GM18505 (cell line): ENCODE data around the gene HOPX.
"Not testable (repeated sequence)": the region's sequence is repeated elsewhere in the genome, so short reads cannot be mapped to it uniquely, and the experiment has no call there.

ENCODE experiments used
- ATAC-seq: cut with Tn5 transposase; IDR thresholded peaks from one replicate; pipeline ENCODE4 v1.9.1; 2021; ENCODE audit not compliant: unreplicated experiment
- POLR2A ChIP-seq: IDR thresholded peaks from 4 replicates; pipeline ENCODE4 v1.6.1; 2011; ENCODE audit warnings: borderline replicate concordance; ENCODE audit not compliant: insufficient read depth, insufficient read length; ENCODE audit errors: extremely low read depth

Gene HOPX

DNA sequence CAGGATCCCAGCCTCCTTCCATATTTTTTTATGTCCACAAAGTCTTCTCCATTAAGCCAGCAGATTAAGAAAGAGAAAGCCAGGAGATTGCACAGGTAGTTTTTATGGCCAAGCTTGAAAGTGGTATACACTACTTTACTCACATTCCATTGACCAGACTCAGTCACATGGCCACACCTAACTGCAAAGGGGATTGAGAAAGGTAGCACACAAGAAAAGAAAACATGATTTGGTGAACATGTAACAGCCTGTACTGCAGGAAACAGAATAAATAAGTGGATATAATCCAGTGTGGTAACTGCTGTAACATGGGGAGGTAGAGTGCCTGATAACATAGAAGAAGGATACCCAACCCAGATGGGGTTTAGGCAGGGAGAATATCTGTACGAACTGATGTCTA lies 43.9 kb downstream of the HOPX start:
- ATAC-seq, result no peak
- TF ChIP-seq POLR2A, result no peak

DNA sequence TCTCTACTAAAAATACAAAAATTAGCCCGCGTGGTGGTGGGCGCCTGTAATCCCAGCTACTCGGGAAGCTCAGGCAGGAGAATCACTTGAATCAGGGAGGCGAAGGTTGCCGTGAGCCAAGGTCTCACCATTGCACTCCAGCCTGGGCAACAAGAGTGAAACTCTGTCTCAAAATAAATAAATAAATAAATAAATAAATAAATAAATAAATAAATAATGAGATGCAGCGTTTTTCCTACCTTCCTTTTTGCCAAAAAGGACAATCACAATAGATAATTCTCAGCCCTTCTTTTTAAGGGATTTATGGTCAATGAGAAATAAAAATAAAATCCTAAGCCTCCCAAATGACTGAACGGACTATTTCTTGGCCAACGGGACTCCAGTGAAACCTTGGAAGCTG lies 46.1 kb downstream of the HOPX start:
- not testable (repeated sequence) for ATAC-seq

DNA sequence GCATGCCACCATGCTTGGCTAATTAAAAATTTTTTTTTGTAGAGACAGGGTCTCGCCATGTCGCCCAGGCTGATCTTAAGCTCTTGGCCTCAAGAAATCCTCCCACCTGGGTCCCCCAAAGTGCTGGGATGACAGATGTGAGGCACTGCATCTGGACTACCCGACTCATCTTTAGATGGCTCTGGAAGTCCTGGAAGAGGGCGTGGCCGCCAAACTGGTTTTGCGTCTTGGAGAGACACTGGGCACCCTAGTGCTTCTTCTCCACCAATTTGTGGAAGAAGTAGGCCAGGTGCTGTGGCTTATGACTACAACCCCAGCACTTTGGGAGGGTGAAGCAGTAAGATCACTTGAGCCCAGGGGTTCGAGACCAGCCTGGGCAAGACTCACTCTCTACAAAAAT lies 47.6 kb downstream of the HOPX start:
- no peak for TF ChIP-seq POLR2A
- ATAC-seq, result no peak

DNA sequence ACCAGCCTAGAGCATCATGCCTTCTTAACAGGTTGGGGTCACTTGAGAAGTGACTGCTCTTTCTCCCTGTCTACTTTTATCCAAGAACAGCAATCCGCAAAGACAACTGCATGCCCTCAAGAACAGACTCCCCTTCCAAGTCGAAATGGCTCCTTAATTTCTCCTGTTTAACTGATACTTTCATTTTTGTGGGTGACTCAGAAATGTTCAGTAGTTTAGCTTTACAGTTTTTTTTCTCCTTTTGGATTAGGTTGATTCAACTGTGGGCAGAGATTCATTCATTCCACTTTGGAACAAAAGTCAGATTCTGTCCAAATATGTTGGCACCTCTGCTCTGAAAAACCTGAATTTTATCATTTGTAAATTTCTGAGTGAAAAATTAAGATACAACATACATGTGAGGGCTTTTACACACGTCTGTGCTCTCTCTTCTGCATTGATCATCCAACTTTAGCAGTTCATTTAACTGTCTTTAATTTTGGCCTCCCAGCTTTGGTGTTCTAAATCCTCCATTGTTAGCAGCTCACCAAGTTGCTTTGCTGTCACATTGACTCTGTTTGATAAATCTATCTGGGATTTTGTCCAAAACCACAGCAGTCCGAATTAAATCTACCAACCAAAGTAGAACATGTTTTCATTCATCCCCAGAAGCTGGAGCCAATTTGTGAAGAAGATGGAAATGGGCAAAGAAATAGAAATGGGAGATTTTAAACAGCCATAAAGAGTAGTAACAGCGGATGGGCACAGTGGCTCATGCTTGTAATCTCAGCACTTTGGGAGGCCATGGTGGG lies 50.0 kb downstream of the HOPX start:
- ATAC-seq, result no peak
- TF ChIP-seq POLR2A, result no peak

DNA sequence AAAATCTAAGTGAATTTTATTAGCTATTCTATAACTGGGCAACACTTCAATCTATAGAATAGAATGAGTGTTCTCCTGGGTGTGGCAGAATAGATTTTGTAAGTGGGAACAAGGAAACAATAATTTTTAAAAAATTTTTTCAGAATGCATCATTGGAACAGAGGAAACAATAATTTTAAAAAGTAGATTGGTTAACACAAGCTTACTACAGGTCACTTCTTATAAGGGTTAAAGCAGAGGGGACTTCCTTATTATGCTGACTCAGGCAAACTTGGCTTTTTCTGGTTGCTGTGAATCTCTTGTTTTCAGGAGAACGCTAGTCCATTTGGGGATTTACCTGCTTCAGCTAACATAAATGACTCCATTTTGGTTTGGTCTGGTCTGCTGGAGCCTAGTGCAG lies 52.5 kb downstream of the HOPX start:
- no peak for ATAC-seq

DNA sequence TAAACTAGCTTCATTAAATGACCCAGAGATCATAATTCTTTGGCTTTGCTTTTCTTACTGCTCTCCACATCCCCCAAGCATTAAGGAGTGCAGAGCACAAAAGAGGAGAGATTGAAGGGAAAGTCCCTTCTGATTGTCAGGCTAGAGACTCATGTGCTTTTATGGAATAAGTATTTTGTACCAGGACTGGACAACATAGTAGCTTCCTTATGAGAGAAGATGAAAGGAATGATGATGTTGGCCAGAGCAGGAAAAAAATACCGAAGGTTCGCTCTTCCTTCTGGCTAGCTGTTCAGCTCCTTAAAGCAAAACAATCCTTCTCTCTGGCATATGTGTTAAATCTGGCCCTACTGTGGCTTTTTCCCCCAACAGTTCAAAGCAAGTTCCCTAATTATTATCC lies 53.1 kb downstream of the HOPX start:
- no peak for ATAC-seq
- no peak for TF ChIP-seq POLR2A

More for the DNA sequence above, 52.5 kb downstream of the HOPX start:
- no peak for TF ChIP-seq POLR2A

DNA sequence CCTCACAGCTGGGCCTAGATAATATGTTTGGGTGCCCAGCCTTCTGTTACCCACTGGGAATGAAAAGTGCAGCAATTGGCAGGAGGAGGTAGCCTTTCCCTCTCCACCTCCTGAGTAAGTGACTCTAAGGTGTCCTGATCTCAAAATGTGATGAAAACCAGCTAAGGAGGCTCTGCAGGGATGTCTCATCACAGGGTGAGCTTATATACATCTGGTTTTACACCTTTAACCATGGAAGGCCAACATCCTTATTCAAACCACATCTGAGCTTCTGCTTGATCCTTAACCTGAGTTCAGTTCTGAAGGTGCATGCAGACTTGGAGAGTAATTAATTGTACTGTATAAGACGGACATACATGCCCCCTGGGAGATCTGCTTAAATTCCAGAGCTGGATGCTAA lies 53.7 kb downstream of the HOPX start:
- no peak for TF ChIP-seq POLR2A
- ATAC-seq, result no peak

DNA sequence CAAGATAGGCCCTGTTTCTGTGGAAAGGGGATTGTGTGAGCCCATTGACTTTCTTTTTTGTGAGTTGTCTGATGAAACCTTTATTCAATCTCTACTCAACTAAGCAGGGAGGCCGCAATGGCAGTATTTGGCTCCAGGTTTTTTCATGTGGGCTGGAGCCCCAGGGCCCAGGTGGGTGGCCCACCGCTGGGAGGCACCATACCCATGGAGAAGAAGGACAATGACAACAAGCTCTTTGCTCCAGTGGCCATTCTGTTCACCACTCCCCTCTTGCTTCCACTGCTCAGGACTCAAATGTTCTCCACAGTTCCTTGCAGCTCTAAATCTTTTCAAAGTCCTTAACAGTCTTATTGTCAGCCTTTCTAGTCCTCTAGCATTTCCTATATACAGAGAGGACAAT lies 54.1 kb downstream of the HOPX start:
- TF ChIP-seq POLR2A, result no peak
- ATAC-seq, result no peak

DNA sequence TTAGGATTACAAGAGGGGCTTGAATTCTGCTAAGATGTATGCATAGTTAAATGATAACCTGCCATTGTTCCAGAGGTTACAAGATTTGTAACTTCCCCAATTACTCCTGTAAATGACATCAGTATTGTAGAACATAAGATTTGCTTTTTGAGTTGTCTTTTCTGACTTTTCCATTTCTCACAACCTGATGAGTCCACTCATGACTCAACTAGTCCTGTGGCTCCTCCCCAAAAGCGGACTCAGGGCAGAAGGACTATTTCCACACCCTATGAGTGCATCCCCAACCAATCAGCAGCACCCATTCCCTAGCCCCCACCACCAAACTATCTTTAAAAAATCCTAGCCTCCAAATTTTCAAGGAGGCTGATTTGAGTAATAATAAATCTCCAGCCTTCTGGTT lies 54.7 kb downstream of the HOPX start:
- TF ChIP-seq POLR2A, result no peak
- no peak for ATAC-seq

DNA sequence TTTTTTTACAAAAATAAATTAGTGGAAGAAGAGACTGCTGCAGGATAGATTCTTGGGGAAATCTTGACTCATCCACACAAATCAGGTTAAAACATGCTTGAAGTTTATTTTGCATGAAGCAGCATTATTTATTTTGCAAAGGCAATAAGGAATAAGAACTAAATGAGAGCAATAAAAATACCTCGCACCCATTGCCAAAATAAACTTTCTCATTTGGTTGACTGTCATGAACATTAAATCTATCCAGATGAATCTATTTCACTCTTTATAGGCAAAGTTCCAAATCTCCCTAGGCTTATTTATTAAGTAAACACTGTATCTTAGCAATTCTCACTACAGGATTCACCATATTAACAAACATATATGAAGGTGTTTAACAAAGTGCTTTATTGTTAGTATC lies 58.9 kb downstream of the HOPX start:
- TF ChIP-seq POLR2A, result no peak
- ATAC-seq, result no peak

DNA sequence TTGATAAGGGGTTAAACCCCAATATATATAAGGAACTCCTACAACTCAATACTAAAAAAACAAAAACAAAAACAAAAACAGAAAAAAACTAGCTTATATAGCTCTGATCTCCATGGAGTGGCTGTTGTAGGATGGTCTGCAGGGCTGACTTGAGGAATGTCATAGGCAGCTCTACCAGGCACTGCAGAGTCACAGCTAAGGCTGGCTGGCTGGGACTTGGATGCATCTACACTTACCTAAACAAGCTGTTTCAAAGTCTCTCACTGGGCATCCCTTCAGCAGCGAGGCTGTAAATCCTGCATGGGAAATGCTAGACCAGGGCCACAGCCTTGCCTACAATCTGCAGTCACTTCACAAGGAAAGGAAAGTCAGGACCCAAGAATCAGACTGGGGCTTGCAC lies 61.3 kb downstream of the HOPX start:
- no peak for TF ChIP-seq POLR2A
- ATAC-seq, result no peak

DNA sequence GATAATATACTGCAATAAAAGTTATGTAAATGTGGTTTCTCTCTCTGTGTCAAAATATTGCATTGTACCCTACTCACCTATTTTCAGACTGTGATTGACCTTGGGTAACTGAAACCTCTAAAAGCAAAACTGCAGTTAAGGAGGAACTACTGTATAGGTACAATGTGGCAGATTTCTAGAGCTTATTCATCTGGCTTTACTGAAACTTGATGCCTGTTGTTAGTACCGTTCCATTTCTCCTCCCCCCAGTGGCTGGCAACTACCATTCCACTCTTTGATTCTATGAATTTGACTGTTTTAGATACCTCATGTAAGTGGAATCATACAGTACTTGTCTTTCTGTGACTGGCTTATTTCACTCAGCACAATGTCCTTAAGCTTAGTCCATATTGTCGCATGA lies 61.9 kb downstream of the HOPX start:
- no peak for TF ChIP-seq POLR2A
- no peak for ATAC-seq

DNA sequence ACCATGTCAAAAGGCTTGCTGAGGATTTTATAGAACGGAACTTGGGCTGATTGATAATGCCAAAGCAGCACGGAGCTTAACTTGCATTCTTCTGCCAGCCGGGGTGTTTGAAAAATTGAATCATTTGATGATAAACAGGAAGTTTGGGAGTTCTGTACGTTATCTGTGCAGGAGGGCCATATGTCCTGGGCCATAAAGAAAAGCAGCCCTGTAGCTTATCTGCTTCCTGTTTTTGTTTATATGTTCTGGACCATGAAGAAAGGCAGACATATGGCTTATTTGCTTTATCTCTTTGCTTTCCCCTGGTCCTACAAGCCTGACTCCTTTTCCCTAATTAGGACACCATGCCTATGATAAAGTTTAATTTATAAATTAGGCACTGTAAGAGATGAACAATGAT lies 62.4 kb downstream of the HOPX start:
- no peak for TF ChIP-seq POLR2A

DNA sequence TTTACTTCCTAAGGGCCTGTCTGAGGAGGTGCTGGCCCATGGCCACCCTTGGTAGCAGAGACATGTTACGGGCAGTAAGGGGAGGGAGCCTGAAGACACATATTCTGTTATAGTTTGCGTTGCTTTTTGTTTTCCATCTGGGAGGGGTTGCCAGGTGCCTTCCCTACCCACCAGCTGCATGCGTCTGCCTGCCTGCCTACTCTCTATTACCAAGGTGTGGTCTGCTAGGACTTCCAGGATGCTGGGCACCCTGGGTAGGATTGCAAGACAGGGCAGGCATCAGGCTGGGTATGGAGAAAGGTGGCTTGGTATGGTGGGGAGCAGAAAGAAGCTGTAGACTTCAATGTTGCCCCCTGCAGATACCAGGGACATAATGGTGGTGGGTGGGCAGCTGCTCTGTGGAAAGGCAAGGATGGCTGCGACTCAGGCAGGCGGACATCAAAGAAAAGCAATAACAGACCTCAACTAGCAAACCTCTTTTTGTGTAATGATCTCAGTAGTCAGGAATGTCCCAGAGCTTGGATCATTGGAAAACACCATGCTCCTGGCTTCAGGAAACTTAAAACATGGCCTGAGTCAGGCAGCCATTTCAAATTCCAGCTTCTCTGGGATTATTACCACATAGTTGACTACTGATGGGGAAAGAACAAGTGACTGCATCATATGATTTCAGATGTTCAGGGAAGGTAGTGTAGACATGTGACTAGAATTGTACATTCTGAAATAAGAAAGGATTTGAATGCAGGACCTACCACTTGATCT lies 67.8 kb downstream of the HOPX start:
- no peak for TF ChIP-seq POLR2A
- no peak for ATAC-seq

More for the DNA sequence above, 62.4 kb downstream of the HOPX start:
- ATAC-seq, result no peak
